Fibroblast of pulmonary artery (primary cell): ENCODE measurements around the gene RRAS2.

Source experiments
- DNase-seq: peaks from one replicate; pipeline ENCODE4 v3.0.0-alpha.2; 2010; ENCODE audit warnings: low read depth
- H3K4me3 ChIP-seq: replicated peaks from 2 replicates; pipeline ENCODE4 v1.5.1; 2011; ENCODE audit warnings: low read depth, mild to moderate bottlenecking, control low read depth, low read length, moderate library complexity
- TF ChIP-seq, protein P1 (sequence below): IDR thresholded peaks from 2 replicates; pipeline ENCODE4 v1.5.1; 2011; ENCODE audit warnings: mild to moderate bottlenecking, control low read depth, low read length, inconsistent platforms; ENCODE audit errors: missing control alignments

The RRAS2 gene

DNA sequence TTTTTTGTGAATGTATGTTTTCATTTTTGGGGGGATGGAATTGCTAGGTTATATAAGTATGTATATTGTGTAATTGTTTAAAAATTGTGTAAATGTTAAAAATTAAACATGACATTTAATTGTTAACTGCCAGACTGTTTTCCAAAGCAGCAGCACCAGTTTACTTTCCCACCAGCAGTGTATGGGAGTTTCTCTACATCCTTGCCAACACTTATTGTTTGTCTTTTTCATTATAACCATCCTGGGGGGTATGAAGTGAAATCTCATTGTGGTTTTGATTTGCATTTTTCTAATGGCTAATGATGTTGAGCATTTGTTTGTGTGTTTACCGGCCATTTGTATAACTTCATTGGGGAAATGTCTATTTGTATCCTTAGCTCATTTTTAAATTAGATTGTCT, 31.7 kb upstream of the RRAS2 start:
- TF ChIP-seq, protein P1, sequence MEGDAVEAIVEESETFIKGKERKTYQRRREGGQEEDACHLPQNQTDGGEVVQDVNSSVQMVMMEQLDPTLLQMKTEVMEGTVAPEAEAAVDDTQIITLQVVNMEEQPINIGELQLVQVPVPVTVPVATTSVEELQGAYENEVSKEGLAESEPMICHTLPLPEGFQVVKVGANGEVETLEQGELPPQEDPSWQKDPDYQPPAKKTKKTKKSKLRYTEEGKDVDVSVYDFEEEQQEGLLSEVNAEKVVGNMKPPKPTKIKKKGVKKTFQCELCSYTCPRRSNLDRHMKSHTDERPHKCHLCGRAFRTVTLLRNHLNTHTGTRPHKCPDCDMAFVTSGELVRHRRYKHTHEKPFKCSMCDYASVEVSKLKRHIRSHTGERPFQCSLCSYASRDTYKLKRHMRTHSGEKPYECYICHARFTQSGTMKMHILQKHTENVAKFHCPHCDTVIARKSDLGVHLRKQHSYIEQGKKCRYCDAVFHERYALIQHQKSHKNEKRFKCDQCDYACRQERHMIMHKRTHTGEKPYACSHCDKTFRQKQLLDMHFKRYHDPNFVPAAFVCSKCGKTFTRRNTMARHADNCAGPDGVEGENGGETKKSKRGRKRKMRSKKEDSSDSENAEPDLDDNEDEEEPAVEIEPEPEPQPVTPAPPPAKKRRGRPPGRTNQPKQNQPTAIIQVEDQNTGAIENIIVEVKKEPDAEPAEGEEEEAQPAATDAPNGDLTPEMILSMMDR, result no peak
- no peak overlapping the region for H3K4me3 ChIP-seq
- no peak for DNase-seq

DNA sequence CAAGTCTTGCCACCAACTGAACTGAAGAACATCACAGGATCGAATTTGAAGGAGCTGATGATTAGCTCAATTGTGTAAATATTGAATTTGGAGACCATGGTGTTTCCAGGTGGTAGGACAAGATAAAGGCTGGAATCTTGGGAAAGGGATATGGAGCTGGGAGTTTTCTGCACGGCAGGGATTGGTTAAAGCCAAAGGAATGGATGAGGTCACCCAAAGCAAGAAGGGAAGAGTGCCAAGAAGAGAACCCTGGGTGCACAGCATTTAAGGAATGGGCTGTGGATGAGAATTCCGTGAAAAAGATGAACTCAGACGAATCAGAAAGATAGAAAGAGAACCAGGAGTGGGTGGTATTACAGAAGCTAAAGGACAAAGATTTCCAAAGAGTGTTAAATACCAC, 29.4 kb upstream of the RRAS2 start:
- no peak overlapping the region for H3K4me3 ChIP-seq
- TF ChIP-seq, protein P1, result no peak
- no peak for DNase-seq

DNA sequence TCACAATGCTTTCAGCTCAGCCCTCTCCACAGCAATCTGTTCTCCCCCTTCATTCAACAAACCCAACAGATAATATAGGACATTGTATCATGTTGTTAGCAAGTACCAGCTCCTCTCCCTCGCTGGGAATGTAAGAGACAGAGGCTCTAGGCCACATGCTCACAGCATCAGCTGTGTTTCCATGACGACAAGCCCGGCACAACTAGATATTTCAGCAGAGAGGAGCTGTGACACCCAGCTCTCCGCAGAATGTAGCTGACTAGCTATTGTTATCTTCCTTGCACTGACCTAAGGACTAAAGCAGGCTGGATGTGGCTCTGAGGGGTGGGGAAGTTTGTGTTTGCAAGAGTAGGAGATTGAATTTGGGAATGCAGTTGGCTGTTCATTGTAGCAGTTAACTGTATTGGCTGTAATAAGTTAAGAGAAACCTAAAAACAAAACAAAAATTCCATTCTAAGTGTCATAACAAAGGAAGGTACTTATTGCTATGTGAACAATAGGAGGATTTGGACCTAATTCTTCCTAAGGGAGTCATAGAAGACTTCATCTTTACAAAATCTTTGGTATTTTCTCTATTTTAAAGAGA, 28.0 kb upstream of the RRAS2 start:
- TF ChIP-seq, protein P1, result no peak
- peak; percentile 89 for DNase-seq
- H3K4me3 ChIP-seq, result no peak overlapping the region

DNA sequence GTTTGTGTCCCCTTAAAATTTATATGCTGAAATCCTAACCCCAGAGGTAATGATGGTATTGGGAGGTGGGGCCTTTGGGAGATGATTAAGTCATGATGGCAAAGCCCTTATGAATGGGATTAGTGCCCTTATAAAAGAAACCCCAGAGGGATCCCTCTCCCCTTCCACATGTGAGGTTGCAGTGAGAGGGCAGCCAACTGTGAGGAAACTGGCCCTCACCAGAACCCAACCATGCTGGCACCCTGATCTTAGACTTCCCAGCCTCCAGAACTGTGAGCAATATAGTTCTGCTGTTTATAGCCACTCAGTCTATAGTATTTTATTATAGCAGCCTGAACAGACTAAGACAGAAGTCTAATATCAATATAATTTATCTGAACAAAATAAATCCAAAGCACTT, 27.1 kb upstream of the RRAS2 start:
- TF ChIP-seq, protein P1, result no peak
- DNase-seq, result no peak
- H3K4me3 ChIP-seq, result no peak overlapping the region

DNA sequence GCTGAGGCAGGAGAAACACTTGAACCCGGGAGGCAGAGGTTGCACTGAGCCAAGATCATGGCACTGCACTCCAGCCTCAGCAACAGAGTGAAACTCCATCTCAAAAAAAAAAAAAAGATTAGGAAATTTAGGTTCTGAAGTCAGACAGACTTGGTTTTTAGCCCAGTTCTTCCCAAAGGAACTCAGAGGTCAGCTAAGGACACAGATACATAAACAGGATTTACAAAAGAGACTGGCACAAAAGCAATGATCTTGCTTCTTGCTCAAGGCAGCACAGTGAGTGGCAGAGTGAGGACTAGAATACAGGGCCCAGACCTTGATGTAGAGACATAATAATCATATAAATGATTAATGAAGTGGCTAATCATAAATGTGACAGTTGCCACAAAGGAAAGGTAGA, 25.4 kb upstream of the RRAS2 start:
- no peak overlapping the region for H3K4me3 ChIP-seq
- DNase-seq, result peak; percentile 74
- TF ChIP-seq, protein P1, result no peak

DNA sequence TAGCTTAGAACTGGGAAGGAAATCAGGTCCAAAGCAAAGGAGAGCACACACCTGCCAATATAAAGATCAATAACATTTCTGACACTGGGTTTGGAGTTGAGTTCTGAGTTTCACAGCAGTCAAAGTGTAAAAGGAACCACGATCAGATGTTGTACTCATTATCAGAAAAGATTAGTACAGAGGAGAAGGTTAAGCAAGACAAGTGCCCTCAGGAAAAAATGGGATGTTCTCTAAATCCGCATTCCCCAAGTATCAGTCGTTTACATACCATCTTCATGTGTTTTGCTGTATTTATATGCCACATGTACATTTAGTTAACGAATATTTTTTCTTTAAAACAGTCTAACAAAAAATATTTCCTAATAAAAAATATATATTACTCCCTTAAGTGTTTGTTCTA, 23.0 kb upstream of the RRAS2 start:
- no peak for DNase-seq
- H3K4me3 ChIP-seq, result no peak overlapping the region
- TF ChIP-seq, protein P1, result no peak

DNA sequence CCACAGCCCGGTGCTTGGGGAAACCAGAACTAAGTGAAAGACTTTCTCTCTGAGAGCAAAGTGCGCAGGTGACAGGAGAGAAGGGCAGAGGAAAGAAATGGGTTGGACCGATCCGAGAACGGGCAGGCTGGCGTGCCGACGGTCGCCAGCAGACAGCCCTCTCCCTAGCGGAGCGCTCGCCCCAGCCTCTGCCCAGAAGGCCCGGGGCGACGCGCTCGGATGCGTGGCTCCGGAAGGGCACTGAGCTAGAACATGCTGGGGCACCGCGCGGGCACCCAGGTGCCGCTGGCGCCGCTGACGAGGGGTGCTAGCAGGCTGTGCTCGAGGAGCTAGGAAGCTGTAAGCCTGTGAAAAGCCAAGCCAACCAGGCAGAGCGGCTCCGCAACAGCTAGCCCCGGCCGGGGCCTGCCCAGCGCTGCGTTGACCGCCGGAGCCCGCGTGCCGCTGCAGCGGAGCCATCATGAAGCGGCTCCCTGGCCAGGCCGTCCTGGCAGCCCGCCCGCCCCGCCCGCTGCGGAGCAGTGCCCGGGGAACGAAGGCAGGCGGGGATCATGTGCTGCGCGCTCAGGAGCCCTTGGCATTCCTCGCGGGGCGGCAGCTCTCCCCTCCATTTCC, 22.1 kb upstream of the RRAS2 start:
- peak; percentile 49 for DNase-seq
- TF ChIP-seq, protein P1, result no peak
- H3K4me3 ChIP-seq, result peak overlapping the region; percentile 52
